IMR-90 (cell line): Measurements from ENCODE around the gene CSNK1D. TPM values are rescaled to one million over a fixed set of nuclear protein-coding genes. Genes with fewer than 3 reads are reported as not detected.

ENCODE experiments used
- ATAC-seq: fragments of 200-7000 bp; cut with Tn5 transposase; 2 replicates; pipeline ENCODE4 v1.9.1; 2020; ENCODE audit warnings: low read depth, mild to moderate bottlenecking, moderate library complexity
- BruUV-seq: library from RNA; stranded (reverse); fragments of 400-500 nt; replicated peaks from 2 replicates; lab custom pipeline; 2021; lab: Mats Ljungman, UMichigan
- CTCF ChIA-PET: fragments of 300-600 bp; formaldehyde crosslinking; extraction: SDS; loops from one replicate; lab custom pipeline; 2021; ENCODE audit warnings: antibody characterized with exemption; lab: Yijun Ruan, JAX
- POLR2A ChIA-PET: fragments of 300-600 bp; sonication (Branson Sonifier 250); formaldehyde crosslinking; loops from one replicate; lab custom pipeline; 2022; ENCODE audit warnings: antibody characterized with exemption; ENCODE audit not compliant: unreplicated experiment; lab: Charles Lee
- DNase-seq: peaks from one replicate; pipeline ENCODE4 v3.0.0; 2013
- H2AFZ ChIP-seq: replicated peaks from 2 replicates; pipeline ENCODE3; 2013; ENCODE audit warnings: low read length, mild to moderate bottlenecking; ENCODE audit not compliant: poor library complexity
- H2AK5ac ChIP-seq: 2 replicates; pipeline ENCODE4 v1.6.1; 2013; ENCODE audit warnings: low read depth, low read length, inconsistent platforms
- H2AK9ac ChIP-seq: replicated peaks from 2 replicates; pipeline ENCODE3; 2013; ENCODE audit warnings: mild to moderate bottlenecking, low read depth, low read length, moderate library complexity; ENCODE audit not compliant: poor library complexity
- H2BK120ac ChIP-seq: 2 replicates; pipeline ENCODE4 v1.6.1; 2013; ENCODE audit warnings: low read depth, low read length, inconsistent platforms
- H2BK15ac ChIP-seq: 3 replicates; pipeline ENCODE4 v1.6.1; 2013; ENCODE audit warnings: low read depth, low read length, inconsistent platforms
- H2BK20ac ChIP-seq: 2 replicates; pipeline ENCODE4 v1.6.1; 2013; ENCODE audit warnings: low read depth, mild to moderate bottlenecking, inconsistent platforms, low read length, moderate library complexity
- H2BK5ac ChIP-seq: 2 replicates; pipeline ENCODE4 v1.6.1; 2013; ENCODE audit warnings: mild to moderate bottlenecking, low read depth, low read length, inconsistent platforms; ENCODE audit not compliant: poor library complexity, severe bottlenecking
- H3K14ac ChIP-seq: replicated peaks from 2 replicates; pipeline ENCODE4 v1.6.1; 2013; ENCODE audit warnings: low read depth, low read length, inconsistent platforms
- H3K18ac ChIP-seq: 2 replicates; pipeline ENCODE4 v1.6.1; 2013; ENCODE audit warnings: low read depth, low read length, control low read depth
- H3K23ac ChIP-seq: 2 replicates; pipeline ENCODE4 v1.6.1; 2013; ENCODE audit warnings: low read depth, low read length, inconsistent platforms
- H3K27ac ChIP-seq: 2 replicates; pipeline ENCODE4 v1.5.1; 2013; ENCODE audit warnings: mild to moderate bottlenecking, control low read depth, low read length; ENCODE audit not compliant: insufficient read depth
- H3K27me3 ChIP-seq: 2 replicates; pipeline ENCODE4 v1.6.1; 2013; ENCODE audit warnings: low read length; ENCODE audit not compliant: control insufficient read depth, insufficient read depth
- H3K36me3 ChIP-seq: 2 replicates; pipeline ENCODE4 v1.6.1; 2013; ENCODE audit warnings: low read length, mixed read lengths; ENCODE audit not compliant: control insufficient read depth, insufficient read depth
- H3K4ac ChIP-seq: 2 replicates; pipeline ENCODE4 v1.6.1; 2013; ENCODE audit warnings: low read depth, low read length, inconsistent platforms
- H3K4me1 ChIP-seq: 2 replicates; pipeline ENCODE4 v1.6.1; 2013; ENCODE audit warnings: low read length, mixed read lengths; ENCODE audit not compliant: control insufficient read depth, insufficient read depth
- H3K4me2 ChIP-seq: 2 replicates; pipeline ENCODE4 v1.6.1; 2013; ENCODE audit warnings: low read depth, mild to moderate bottlenecking, control low read depth, low read length, moderate library complexity
- H3K4me3 ChIP-seq: 2 replicates; pipeline ENCODE4 v1.5.1; 2013; ENCODE audit warnings: low read depth, mild to moderate bottlenecking, control low read depth, low read length, moderate library complexity; ENCODE audit not compliant: insufficient read depth
- H3K56ac ChIP-seq: 2 replicates; pipeline ENCODE4 v1.6.1; 2013; ENCODE audit warnings: low read length, inconsistent platforms; ENCODE audit not compliant: insufficient read depth; ENCODE audit errors: extremely low read depth
- H3K79me1 ChIP-seq, 2 experiments: 2 replicates each; pipeline ENCODE4 v1.6.1; 2013; ENCODE audit warnings: low read length in 2 of 2, inconsistent platforms in 1 of 2, low read depth in 1 of 2
- H3K9ac ChIP-seq: 2 replicates; pipeline ENCODE4 v1.6.1; 2013; ENCODE audit warnings: low read depth, low read length, control low read depth
- H3K9me1 ChIP-seq: 2 replicates; pipeline ENCODE4 v1.6.1; 2013; ENCODE audit warnings: low read length, inconsistent platforms; ENCODE audit not compliant: insufficient read depth
- H3K9me3 ChIP-seq: 2 replicates; pipeline ENCODE4 v1.6.1; 2013; ENCODE audit warnings: low read length; ENCODE audit not compliant: control insufficient read depth, insufficient read depth
- H4K20me1 ChIP-seq: 2 replicates; pipeline ENCODE4 v1.6.1; 2013; ENCODE audit warnings: low read length, inconsistent platforms; ENCODE audit not compliant: insufficient read depth
- H4K5ac ChIP-seq: 2 replicates; pipeline ENCODE4 v1.6.1; 2013; ENCODE audit warnings: mild to moderate bottlenecking, low read depth, low read length, control low read depth
- H4K8ac ChIP-seq, 2 experiments: 2 replicates each; pipeline ENCODE4 v1.6.1; 2013; ENCODE audit warnings: low read depth in 2 of 2, low read length in 2 of 2, control low read depth in 1 of 2, inconsistent platforms in 1 of 2
- H4K91ac ChIP-seq: 2 replicates; pipeline ENCODE4 v1.6.1; 2013; ENCODE audit warnings: low read depth, low read length, inconsistent platforms; ENCODE audit not compliant: insufficient read depth
- CTCF ChIP-seq: conservative IDR thresholded peaks from 2 replicates; pipeline ENCODE4 v1.5.1; 2012; ENCODE audit warnings: mild to moderate bottlenecking, low read depth, low read length, improper control_type of control experiment
- MAFK ChIP-seq: IDR thresholded peaks from 2 replicates; pipeline ENCODE4 v1.6.1; 2012; ENCODE audit warnings: low read depth, low read length, improper control_type of control experiment
- MXI1 ChIP-seq: IDR thresholded peaks from 2 replicates; pipeline ENCODE4 v1.6.1; 2012; ENCODE audit warnings: low read depth, mild to moderate bottlenecking, low read length, moderate library complexity, borderline replicate concordance
- NFE2L2 ChIP-seq: fragments of 150-350 bp; IDR thresholded peaks from 2 replicates; pipeline ENCODE4 v1.6.1; 2016; ENCODE audit warnings: low read depth, mild to moderate bottlenecking, low read length
- WGBS, 2 experiments: methylation state at CpG; one replicate each; pipeline versions ENCODE4 v1.1.5 to v1.1.7; 2013; ENCODE audit warnings: missing lambda C conversion rate in 2 of 2; ENCODE audit not compliant: insufficient read length in 1 of 2; ENCODE audit errors: extremely low coverage in 2 of 2; 5-methylcytosine and 5-hydroxymethylcytosine counted together
- dilution Hi-C: fragments of 300-500 bp; cut with HindIII; formaldehyde crosslinking; loops from one replicate; pipeline ENCODE4 v1.14.3; 2018; ENCODE audit warnings: low sequenced_read_pairs; ENCODE audit not compliant: unreplicated experiment
- in situ Hi-C: fragments of 300-500 bp; cut with MboI; formaldehyde crosslinking; loops from 3 replicates; pipeline ENCODE4 v1.14.3; 2019; ENCODE audit warnings: low sequenced_read_pairs, inconsistent platforms, mixed read lengths
- intact Hi-C: fragments of 100-400 bp; cut with micrococcal nuclease; formaldehyde crosslinking; loops from 2 replicates; pipeline ENCODE4 v1.10.0; 2022
- polyA plus RNA-seq, 3 experiments: library from polyadenylated mRNA; depleted of rRNA; stranded (reverse); fragments of >200 nt; gene quantifications; 2 replicates each; pipeline ENCODE4 v1.2.3, GENCODE V29; 2012; ENCODE audit warnings: low replicate concordance in 1 of 3
- total RNA-seq: library from RNA; depleted of rRNA; stranded (reverse); fragments of >200 nt; gene quantifications from 2 replicates; pipeline ENCODE4 v1.2.3, GENCODE V29; 2012

The CSNK1D gene
- total and polyA plus RNA-seq, 2 of the 4 experiments (the other 2 are of a cell fraction), result 47.1 to 186 TPM

- intact Hi-C loops, result loop anchor here (5.0 to 10.0 kb wide), 3 partner anchors 53 to 285 kb away; partner anchors contain the start of genes DCXR and RAC3
- Histone ChIP-seq H3K4me3 (no peak overlapping the region), H2BK20ac (no peak overlapping the region), H2BK5ac (no peak overlapping the region), H2BK120ac (no peak overlapping the region), H2BK15ac (no peak overlapping the region), H3K4ac (no peak overlapping the region), H3K9ac (no peak overlapping the region), H3K23ac (no peak overlapping the region), H3K27ac (no peak overlapping the region), H3K56ac (no peak overlapping the region), H3K18ac (no peak overlapping the region), H4K91ac (no peak overlapping the region), H3K27me3 (peaks cover 20% of the 10 kb centered on the region), H3K79me1 (no peaks in the 10 kb centered on the region), H3K9me3 (no peaks in the 10 kb centered on the region), H4K5ac (no peak overlapping the region), H4K20me1 (no peaks in the 10 kb centered on the region; the same call in 1 of the 2 replicates), H3K4me1 (no peaks in the 10 kb centered on the region), H4K8ac (no peak overlapping the region), H3K9me1 (peaks cover 7% of the 10 kb centered on the region; the same call in 1 of the 2 replicates), H3K4me2 (no peak overlapping the region), H3K14ac (no peak overlapping the region), H2AK5ac (no peak overlapping the region), H3K36me3 (no peaks in the 10 kb centered on the region), H2AK9ac (no peak overlapping the region), H2AFZ (no peak overlapping the region)
- in situ Hi-C loops, result no loop called here
- 71% methylated on average over 18 of the region's 26 CpGs; no CpG with 5 or more reads in 1 of the 2 experiments for WGBS, 2 experiments
- ChIA-PET POLR2A (no interaction called here), CTCF (interaction anchor here (0.7 kb wide), 1 partner anchor 16 kb away, joined by 3 read pairs; no protein-coding TSS in a partner anchor)
- DNase-seq, result no peak
- dilution Hi-C loops, result no loop called here
- TF ChIP-seq NFE2L2 (no peak), MXI1 (no peak), CTCF (no peak), MAFK (no peak)
- no peak for ATAC-seq
- no TSS peak for BruUV-seq
These were observed 46.8 kb upstream of the CSNK1D start for GRCh38 chr17:82320140-82320840.
